Epithelial cell of esophagus (primary cell): ENCODE results near the gene LIMCH1.
"Not testable (repeated sequence)": the region's sequence is repeated elsewhere in the genome, so short reads cannot be mapped to it uniquely, and the experiment has no call there.

Experiments used
- DNase-seq: peaks from one replicate; pipeline ENCODE4 v3.0.0; 2010; ENCODE audit warnings: low read depth
- H3K4me3 ChIP-seq: 2 replicates; pipeline ENCODE4 v1.5.1; 2011; ENCODE audit warnings: mild to moderate bottlenecking, low read length, control low read depth
- CTCF ChIP-seq: IDR thresholded peaks from 2 replicates; pipeline ENCODE4 v1.5.1; 2011; ENCODE audit warnings: low read depth, mild to moderate bottlenecking, low read length, control low read depth, inconsistent platforms; ENCODE audit not compliant: insufficient read depth; ENCODE audit errors: missing control alignments

The LIMCH1 gene

GRCh38 chr4:41644288-41644914 is 106.4 kb downstream of the LIMCH1 start:
- peak; percentile 55 for DNase-seq
- H3K4me3 ChIP-seq, result no peak overlapping the region
- TF ChIP-seq CTCF, result peak; percentile 66

- DNase-seq, result no peak
- no peak for TF ChIP-seq CTCF
- no peak overlapping the region for H3K4me3 ChIP-seq
Measured at GRCh38 chr4:41644915-41645295, 106.9 kb downstream of the LIMCH1 start.

GRCh38 chr4:41645728-41646390 is 107.9 kb downstream of the LIMCH1 start:
- H3K4me3 ChIP-seq, result no peak overlapping the region
- DNase-seq, result no peak
- TF ChIP-seq CTCF, result no peak

GRCh38 chr4:41646862-41647261 is 108.9 kb downstream of the LIMCH1 start:
- H3K4me3 ChIP-seq, result no peak overlapping the region
- TF ChIP-seq CTCF, result no peak
- no peak for DNase-seq

- no peak overlapping the region for H3K4me3 ChIP-seq
- no peak for TF ChIP-seq CTCF
- DNase-seq, result no peak
Measured at GRCh38 chr4:41647383-41647782, 109.4 kb downstream of the LIMCH1 start.

- H3K4me3 ChIP-seq, DNase-seq: not testable (repeated sequence)
Measured at GRCh38 chr4:41651150-41651549, 113.2 kb downstream of the LIMCH1 start.

- no peak for TF ChIP-seq CTCF
- DNase-seq, result no peak
- no peak overlapping the region for H3K4me3 ChIP-seq
Measured at GRCh38 chr4:41652971-41653370, 115.0 kb downstream of the LIMCH1 start.
